Ovary (tissue), 9 donors: ENCODE results near the gene DMKN. TPM values are rescaled to one million over a fixed set of nuclear protein-coding genes. Genes with fewer than 3 reads are reported as not detected.

Experiments used
- DNase-seq, 5 donors: peaks; one replicate each; pipeline ENCODE4 v3.0.0-alpha.2; 2019 to 2020
- H3K27ac ChIP-seq, 2 donors: fragments of 200-600 bp; one replicate each; pipeline versions ENCODE4 v1.5.1 to v1.8.0; 2019 to 2022
- H3K27me3 ChIP-seq: fragments of 200-600 bp; one replicate; pipeline ENCODE4 v1.8.0; 2022
- H3K36me3 ChIP-seq: fragments of 200-600 bp; sonication (generic); one replicate; pipeline ENCODE4 v1.5.1; 2019
- H3K4me1 ChIP-seq: one replicate; pipeline ENCODE4 v1.8.1; 2013; ENCODE audit warnings: mild to moderate bottlenecking, moderate library complexity; ENCODE audit not compliant: insufficient read depth
- H3K4me3 ChIP-seq: fragments of 200-600 bp; sonication (generic); one replicate; pipeline ENCODE4 v1.5.1; 2017
- H3K9me3 ChIP-seq, 2 donors: fragments of 200-600 bp in 1 of 2; sonication (generic) in 1 of 2; one replicate each; pipeline versions ENCODE4 v1.5.1 to v1.8.1; 2013 to 2019; ENCODE audit warnings: mild to moderate bottlenecking in 1 of 2, moderate library complexity in 1 of 2
- CTCF ChIP-seq, 3 donors: fragments of 450-650 bp in 2 of 3; fragments of 200-600 bp in 1 of 3; IDR thresholded peaks; one replicate each; pipeline versions ENCODE4 v1.5.1 to v1.8.0; 2016 to 2022; ENCODE audit warnings: antibody characterized with exemption in 3 of 3, mild to moderate bottlenecking in 1 of 3
- EP300 ChIP-seq: sonication (generic); formaldehyde crosslinking; IDR thresholded peaks from one replicate; pipeline ENCODE4 v1.6.1; 2017; ENCODE audit warnings: antibody characterized with exemption
- POLR2A ChIP-seq: fragments of 450-650 bp; IDR thresholded peaks from one replicate; pipeline ENCODE4 v1.6.1; 2017; ENCODE audit warnings: antibody characterized with exemption, mild to moderate bottlenecking, moderate library complexity
- WGBS, 3 donors: extraction: QIAGEN DNeasy Blood & Tissue Kit in 1 of 3; methylation state at CpG; one replicate each; pipeline versions ENCODE4 v1.1.5 to v1.1.7; 2013 to 2017; 5-methylcytosine and 5-hydroxymethylcytosine counted together
- intact Hi-C, 4 donors: fragments of 100-400 bp; cut with DNase I; formaldehyde crosslinking; loops; one replicate each; pipeline versions ENCODE4 v1.11.0 to v1.15.1; 2022 to 2023
- polyA plus RNA-seq, 2 donors: library from polyadenylated mRNA; stranded (reverse); fragments of 200-250 nt in 1 of 2; fragments of 350-450 nt in 1 of 2; fragmentation: Illumina TruSeq in 1 of 2; extraction: RNeasy Lipid Tissue Mini Kit (QIAGEN cat#74804) in 1 of 2; gene quantifications; one replicate each; pipeline ENCODE4 v1.2.3, GENCODE V29; 2013 to 2014
- total RNA-seq, 7 donors: library from RNA; depleted of rRNA in 2 of 7; stranded (reverse); fragments of >200 nt in 2 of 7; fragmentation: NEBNext Ultra II Directional in 3 of 7; extraction: Animal tissue kit (Norgen Biotek cat#: 25700) in 3 of 7; gene quantifications; one replicate each; pipeline versions ENCODE4 v1.1.0 to v1.2.4, GENCODE V29; 2016 to 2023
- donor health status: DM: no; HTN: no; CAD: no; lungs with moderate emphysema.
- donor health status: DM: no; HTN: no; CAD: no.
- donor health status: Bipolar disorder and iron deficiency.
- donor health status: DM: yes; HTN: yes; CAD: no.
- donor health status: DM: no; HTN: no; CAD: no.
- donor health status: DM: yes; HTN: yes; CAD: no.

The DMKN gene
- total and polyA plus RNA-seq, 9 donors = 58.3 to 177 (median 93.8) TPM

- intact Hi-C loops = loop anchor here in 1 of 4 donors (10.0 kb wide), 1 partner anchor 236 kb away; the partner anchor contains the start of gene USF2
- 91 to 94% (median 91%) methylated on average over 10 of the region's 10 CpGs for WGBS, 3 donors
- no peak overlapping the region for H3K4me3 ChIP-seq
Observed at GRCh38 chr19:35500611-35501010, 12.8 kb downstream of the DMKN start.

GRCh38 chr19:35498984-35499527 lies 14.4 kb downstream of the DMKN start:
- Histone ChIP-seq H3K36me3 (no peaks in the 10 kb centered on the region), H3K9me3 (no peaks in the 10 kb centered on the region), H3K27me3 (no peaks in the 10 kb centered on the region), H3K27ac (no peak overlapping the region), H3K4me3 (no peak overlapping the region), H3K4me1 (no peaks in the 10 kb centered on the region)
- no peak for DNase-seq
- no peak for TF ChIP-seq POLR2A
- no peak for TF ChIP-seq EP300
- TF ChIP-seq CTCF (IDR thresholded peaks at IDR 0.05) = no peak
- WGBS, 3 donors = 81% methylated on average over 9 of the region's 9 CpGs
- intact Hi-C loops = loop anchor here (5.0 to 10.0 kb wide), 3 partner anchors 144 to 154 kb away; partner anchors contain the start of genes FFAR1 (in 1 of the 4) and FFAR3 (in 1 of the 4)

More at GRCh38 chr19:35500611-35501010, 12.8 kb downstream of the DMKN start:
- no peak for DNase-seq
- no peaks in the 10 kb centered on the region for H3K36me3 ChIP-seq
- no peak overlapping the region for H3K27ac ChIP-seq
- TF ChIP-seq POLR2A (no peak), CTCF (IDR thresholded peaks at IDR 0.05) (no peak), EP300 (no peak)
- no peaks in the 10 kb centered on the region for H3K27me3 ChIP-seq
- H3K9me3 ChIP-seq = no peaks in the 10 kb centered on the region
- H3K4me1 ChIP-seq = no peaks in the 10 kb centered on the region

GRCh38 chr19:35498220-35498619 lies 15.2 kb downstream of the DMKN start:
- H3K36me3 ChIP-seq = no peaks in the 10 kb centered on the region
- no peaks in the 10 kb centered on the region for H3K4me1 ChIP-seq
- H3K27ac ChIP-seq = no peak overlapping the region
- DNase-seq = no peak
- H3K4me3 ChIP-seq = no peak overlapping the region
- WGBS, 3 donors = 73 to 93% (median 86%) methylated on average over 3 of the region's 3 CpGs
- no peak for TF ChIP-seq POLR2A
- no peak for TF ChIP-seq CTCF (IDR thresholded peaks at IDR 0.05)
- H3K27me3 ChIP-seq = no peaks in the 10 kb centered on the region
- intact Hi-C loops = loop anchor here (5.0 to 10.0 kb wide), 3 partner anchors 143 to 153 kb away; partner anchors contain the start of genes FFAR1 (in 1 of the 4) and FFAR3 (in 1 of the 4)
- H3K9me3 ChIP-seq = no peaks in the 10 kb centered on the region

- no peak for TF ChIP-seq EP300
- no peak for TF ChIP-seq POLR2A
- no peak for TF ChIP-seq CTCF (IDR thresholded peaks at IDR 0.05)
- H3K9me3 ChIP-seq = no peaks in the 10 kb centered on the region
- WGBS, 3 donors = 73 to 78% (median 75%) methylated on average over 14 of the region's 14 CpGs
- no peaks in the 10 kb centered on the region for H3K4me1 ChIP-seq
- no peak overlapping the region for H3K27ac ChIP-seq
- intact Hi-C loops = loop anchor here (5.0 to 10.0 kb wide), 3 partner anchors 143 to 153 kb away; partner anchors contain the start of genes FFAR1 (in 1 of the 4) and FFAR3 (in 1 of the 4)
- no peak overlapping the region for H3K4me3 ChIP-seq
- H3K36me3 ChIP-seq = no peaks in the 10 kb centered on the region
- no peaks in the 10 kb centered on the region for H3K27me3 ChIP-seq
- DNase-seq = no peak
Observed at GRCh38 chr19:35497406-35497805, 16.0 kb downstream of the DMKN start.
